H4 (cell line): Measurements from ENCODE around the gene FOXO3. TPM values are rescaled to one million over a fixed set of nuclear protein-coding genes. Genes with fewer than 3 reads are reported as not detected.
"Not testable (repeated sequence)": the region's sequence is repeated elsewhere in the genome, so short reads cannot be mapped to it uniquely, and the experiment has no call there.

Source experiments
- DNase-seq: peaks from one replicate; pipeline ENCODE4 v3.0.0-alpha.2; 2015; ENCODE audit warnings: low spot score
- total RNA-seq: library from RNA; depleted of rRNA; stranded (reverse); fragments of >200 nt; shearing (Covaris generic); gene quantifications from 2 replicates; pipeline ENCODE4 v1.2.3, GENCODE V29; 2014; rRNA removed

The FOXO3 gene
- total RNA-seq = 6.2 and 7.2 TPM in 2 replicates

- DNase-seq = peak; percentile 73
These were observed at the start of gene FOXO3 for GRCh38 chr6:108560463-108561308. Gene FOXO3 (plus strand): TSS chr6:108560917. CDS start chr6:108561209, 292 bp downstream.

GRCh38 chr6:108518714-108519576 is 41.8 kb upstream of the FOXO3 start:
- peak; percentile 28 for DNase-seq

GRCh38 chr6:108521616-108522107 is 39.1 kb upstream of the FOXO3 start:
- no peak for DNase-seq

- DNase-seq = no peak
These were observed 37.0 kb upstream of the FOXO3 start for GRCh38 chr6:108523697-108524096.

- DNase-seq = no peak
These were observed 36.0 kb upstream of the FOXO3 start for GRCh38 chr6:108524528-108525248.

GRCh38 chr6:108526739-108527174 is 34.0 kb upstream of the FOXO3 start:
- peak; percentile 6 for DNase-seq

GRCh38 chr6:108528878-108529277 is 31.8 kb upstream of the FOXO3 start:
- no peak for DNase-seq

GRCh38 chr6:108531332-108531731 is 29.4 kb upstream of the FOXO3 start:
- no peak for DNase-seq

- no peak for DNase-seq
These were observed 25.5 kb upstream of the FOXO3 start for GRCh38 chr6:108535114-108535742.

- not testable (repeated sequence) for DNase-seq
These were observed 24.7 kb upstream of the FOXO3 start for GRCh38 chr6:108535920-108536535.

GRCh38 chr6:108541843-108542759 is 18.6 kb upstream of the FOXO3 start:
- DNase-seq = peak; percentile 64

GRCh38 chr6:108543175-108543940 is 17.4 kb upstream of the FOXO3 start:
- DNase-seq = no peak

- no peak for DNase-seq
These were observed 16.1 kb upstream of the FOXO3 start for GRCh38 chr6:108544606-108545005.

GRCh38 chr6:108546079-108547049 is 14.4 kb upstream of the FOXO3 start:
- DNase-seq = no peak

GRCh38 chr6:108549241-108549640 is 11.5 kb upstream of the FOXO3 start:
- DNase-seq = no peak

- DNase-seq = no peak
These were observed 11.0 kb upstream of the FOXO3 start for GRCh38 chr6:108549741-108550140.

- DNase-seq = no peak
These were observed 10.5 kb upstream of the FOXO3 start for GRCh38 chr6:108550256-108550655.
